PC-3 (cell line): ENCODE data around the gene GAS2. TPM values are rescaled to one million over a fixed set of nuclear protein-coding genes. Genes with fewer than 3 reads are reported as not detected.

Experiments used
- ATAC-seq: fragments of 200-7000 bp; cut with Tn5 transposase; 2 replicates; pipeline ENCODE4 v1.9.1; 2020; ENCODE audit warnings: mild to moderate bottlenecking, moderate library complexity
- BruUV-seq: library from RNA; stranded (reverse); fragments of 400-500 nt; replicated peaks from 2 replicates; lab custom pipeline; 2021; lab: Mats Ljungman, UMichigan
- CTCF ChIA-PET: fragments of 300-600 bp; sonication (Branson Sonifier 250); formaldehyde crosslinking; loops from one replicate; lab custom pipeline; 2022; ENCODE audit warnings: antibody characterized with exemption; lab: Charles Lee
- POLR2A ChIA-PET: fragments of 300-600 bp; sonication (Branson Sonifier 250); formaldehyde crosslinking; loops from one replicate; lab custom pipeline; 2022; ENCODE audit warnings: antibody characterized with exemption; ENCODE audit not compliant: unreplicated experiment; lab: Charles Lee
- DNase-seq: peaks from one replicate; pipeline ENCODE4 v3.0.0-alpha.2; 2015
- H2AFZ ChIP-seq: fragments of 300-600 bp; sonication (generic); 2 replicates; pipeline ENCODE4 v1.6.0; 2016; ENCODE audit warnings: antibody characterized with exemption, low read length
- H3F3A ChIP-seq: fragments of 300-600 bp; sonication (generic); one replicate; pipeline ENCODE4 v1.6.0; 2017; ENCODE audit warnings: antibody characterized with exemption, low read length, control low read depth, mild to moderate bottlenecking; ENCODE audit not compliant: unreplicated experiment
- H3K27ac ChIP-seq: fragments of 300-600 bp; sonication (generic); 2 replicates; pipeline ENCODE4 v1.5.1; 2016; ENCODE audit warnings: mild to moderate bottlenecking, low read length
- H3K27me3 ChIP-seq: fragments of 300-600 bp; sonication (generic); 2 replicates; pipeline ENCODE4 v1.6.1; 2016; ENCODE audit warnings: low read length, mixed read lengths
- H3K36me3 ChIP-seq: fragments of 300-600 bp; sonication (generic); 2 replicates; pipeline ENCODE4 v1.6.1; 2016; ENCODE audit warnings: low read depth, mixed run types, low read length, mixed read lengths
- H3K4me1 ChIP-seq: fragments of 300-600 bp; sonication (generic); 2 replicates; pipeline ENCODE4 v1.5.1; 2016; ENCODE audit warnings: low read length; ENCODE audit not compliant: insufficient read depth
- H3K4me2 ChIP-seq: fragments of 300-600 bp; sonication (generic); 2 replicates; pipeline ENCODE4 v1.6.0; 2016; ENCODE audit warnings: low read length
- H3K4me3 ChIP-seq: fragments of 300-600 bp; sonication (generic); 2 replicates; pipeline ENCODE4 v1.5.1; 2016; ENCODE audit warnings: mild to moderate bottlenecking, low read length, mixed read lengths
- H3K79me2 ChIP-seq: fragments of 300-600 bp; sonication (generic); 2 replicates; pipeline ENCODE4 v1.6.1; 2017; ENCODE audit warnings: low read length, mixed read lengths
- H3K9ac ChIP-seq: fragments of 300-600 bp; sonication (generic); 2 replicates; pipeline ENCODE4 v1.6.0; 2016; ENCODE audit warnings: mild to moderate bottlenecking, low read length
- H3K9me2 ChIP-seq: fragments of 300-600 bp; sonication (generic); replicated peaks from 2 replicates; pipeline ENCODE4 v1.6.1; 2016; ENCODE audit warnings: mixed run types, low read length, mixed read lengths
- H3K9me3 ChIP-seq: fragments of 300-600 bp; sonication (generic); 2 replicates; pipeline ENCODE4 v1.6.1; 2016; ENCODE audit warnings: low read length, mixed read lengths
- H4K20me1 ChIP-seq: fragments of 300-600 bp; sonication (generic); 2 replicates; pipeline ENCODE4 v1.6.1; 2016; ENCODE audit warnings: low read length, mixed read lengths
- CTCF ChIP-seq: fragments of 300-600 bp; sonication (generic); conservative IDR thresholded peaks from 2 replicates; pipeline ENCODE4 v1.5.1; 2017; ENCODE audit warnings: antibody characterized with exemption, low read depth, mild to moderate bottlenecking, low read length
- EZH2 ChIP-seq: fragments of 300-600 bp; sonication (generic); IDR thresholded peaks from one replicate; pipeline ENCODE4 v1.6.1; 2017; ENCODE audit warnings: antibody characterized with exemption, mild to moderate bottlenecking, low read length; ENCODE audit not compliant: unreplicated experiment
- EZH2phosphoT487 ChIP-seq: fragments of 300-600 bp; sonication (generic); IDR thresholded peaks from 2 replicates; pipeline ENCODE4 v1.6.1; 2018; ENCODE audit warnings: mild to moderate bottlenecking, antibody characterized with exemption, low read length, borderline replicate concordance
- intact Hi-C: fragments of 100-400 bp; cut with micrococcal nuclease; formaldehyde crosslinking; loops from 2 replicates; pipeline ENCODE4 v1.9.0; 2023
- total RNA-seq: library from RNA; depleted of rRNA; stranded (reverse); fragments of >200 nt; gene quantifications from 2 replicates; pipeline ENCODE4 v1.2.3, GENCODE V29; 2014

Gene GAS2
- total RNA-seq, 1 experiment from 2014 or later = not detected

DNA sequence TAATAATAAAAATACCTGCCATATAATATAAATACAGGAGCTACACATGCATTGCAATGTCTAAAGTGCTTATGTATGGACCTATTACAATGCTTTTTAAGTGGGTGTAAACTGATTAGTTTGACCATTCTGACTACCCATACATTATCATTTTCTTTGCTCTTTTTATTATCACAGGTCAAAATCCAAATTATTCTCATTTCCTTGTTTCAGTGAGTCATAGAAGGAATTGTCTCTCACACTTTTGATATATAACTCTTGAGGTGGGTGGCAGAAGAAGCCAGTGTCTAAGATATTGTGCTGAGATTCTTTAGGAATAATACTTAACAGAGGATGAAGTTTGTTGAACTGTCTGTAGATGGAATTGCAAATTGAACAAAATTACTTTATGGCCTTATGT lies 35.6 kb downstream of the GAS2 start:
- Histone ChIP-seq H3K4me1 (peaks cover 11% of the 10 kb centered on the region), H3K9ac (no peak overlapping the region), H3K4me3 (no peak overlapping the region), H4K20me1 (no peaks in the 10 kb centered on the region), H3K4me2 (no peak overlapping the region), H3K36me3 (no peaks in the 10 kb centered on the region), H2AFZ (no peak overlapping the region), H3F3A (no peaks in the 10 kb centered on the region), H3K9me2 (no peaks in the 10 kb centered on the region), H3K27me3 (peaks cover 8% of the 10 kb centered on the region), H3K9me3 (no peaks in the 10 kb centered on the region), H3K27ac (no peak overlapping the region), H3K79me2 (no peaks in the 10 kb centered on the region)
- ATAC-seq (no peak), DNase-seq (no peak)
- ChIA-PET CTCF (no interaction called here), POLR2A (no interaction called here)
- no TSS peak for BruUV-seq
- intact Hi-C loops = no loop called here
- TF ChIP-seq EZH2phosphoT487 (no peak), CTCF (no peak), EZH2 (no peak)

- Histone ChIP-seq H3K9me2 (no peaks in the 10 kb centered on the region), H3K4me2 (0 out of 2 replicates have a peak overlapping the region, but pooled peaks have one; percentile 10), H3K79me2 (no peaks in the 10 kb centered on the region), H2AFZ (no peak overlapping the region), H3K36me3 (no peaks in the 10 kb centered on the region), H3K9me3 (no peaks in the 10 kb centered on the region), H3K4me1 (peaks cover 11% of the 10 kb centered on the region), H3K27ac (no peak overlapping the region), H3F3A (no peaks in the 10 kb centered on the region), H3K27me3 (peaks cover 8% of the 10 kb centered on the region), H3K4me3 (no peak overlapping the region), H3K9ac (no peak overlapping the region), H4K20me1 (no peaks in the 10 kb centered on the region)
- intact Hi-C loops = no loop called here
- TF ChIP-seq EZH2phosphoT487 (no peak), CTCF (no peak), EZH2 (no peak)
- POLR2A ChIA-PET = interaction anchor here (0.6 kb wide), 1 partner anchor 302 kb away, joined by 3 read pairs; no protein-coding TSS in a partner anchor
- no TSS peak for BruUV-seq
- DNase-seq = peak; percentile 76
- ATAC-seq = peak; percentile 84
- CTCF ChIA-PET = no interaction called here
Observed at GRCh38 chr11:22703040-22703439, 36.6 kb downstream of the GAS2 start.

DNA sequence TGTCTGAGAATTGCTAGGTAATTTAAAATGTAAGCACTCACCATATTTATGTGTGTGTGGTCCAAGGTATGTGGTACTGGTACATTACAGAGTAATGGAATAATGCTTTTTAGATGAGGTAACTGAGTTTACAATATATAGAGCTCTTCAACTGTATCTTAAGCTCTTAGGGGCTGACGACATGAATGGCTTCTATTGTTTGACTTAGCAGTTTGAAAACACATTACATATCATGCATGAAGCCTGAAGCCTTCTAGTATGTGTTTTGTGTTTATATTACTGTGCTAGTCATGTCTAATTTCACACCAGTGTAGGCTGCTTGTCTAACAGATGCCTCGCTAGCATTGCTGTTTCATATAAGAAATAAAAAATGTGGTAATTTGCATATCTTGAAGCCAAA lies 37.2 kb downstream of the GAS2 start:
- Histone ChIP-seq H4K20me1 (no peaks in the 10 kb centered on the region), H3K9me3 (no peaks in the 10 kb centered on the region), H2AFZ (no peak overlapping the region), H3K4me2 (0 out of 2 replicates have a peak overlapping the region, but pooled peaks have one; percentile 10), H3K9me2 (no peaks in the 10 kb centered on the region), H3K79me2 (no peaks in the 10 kb centered on the region), H3F3A (no peaks in the 10 kb centered on the region), H3K27ac (no peak overlapping the region), H3K4me3 (no peak overlapping the region), H3K36me3 (no peaks in the 10 kb centered on the region), H3K27me3 (peaks cover 8% of the 10 kb centered on the region), H3K9ac (no peak overlapping the region), H3K4me1 (peaks cover 11% of the 10 kb centered on the region)
- no TSS peak for BruUV-seq
- ATAC-seq = no peak
- intact Hi-C loops = no loop called here
- CTCF ChIA-PET = no interaction called here
- POLR2A ChIA-PET = no interaction called here
- TF ChIP-seq CTCF (no peak), EZH2phosphoT487 (no peak), EZH2 (no peak)
- no peak for DNase-seq
